Measurements from ENCODE around the gene KANSL1. TPM values are rescaled to one million over a fixed set of nuclear protein-coding genes. Genes with fewer than 3 reads are reported as not detected.

The KANSL1 gene
- total RNA-seq, 1 donor from 2014 or later = 56.0 TPM

DNA sequence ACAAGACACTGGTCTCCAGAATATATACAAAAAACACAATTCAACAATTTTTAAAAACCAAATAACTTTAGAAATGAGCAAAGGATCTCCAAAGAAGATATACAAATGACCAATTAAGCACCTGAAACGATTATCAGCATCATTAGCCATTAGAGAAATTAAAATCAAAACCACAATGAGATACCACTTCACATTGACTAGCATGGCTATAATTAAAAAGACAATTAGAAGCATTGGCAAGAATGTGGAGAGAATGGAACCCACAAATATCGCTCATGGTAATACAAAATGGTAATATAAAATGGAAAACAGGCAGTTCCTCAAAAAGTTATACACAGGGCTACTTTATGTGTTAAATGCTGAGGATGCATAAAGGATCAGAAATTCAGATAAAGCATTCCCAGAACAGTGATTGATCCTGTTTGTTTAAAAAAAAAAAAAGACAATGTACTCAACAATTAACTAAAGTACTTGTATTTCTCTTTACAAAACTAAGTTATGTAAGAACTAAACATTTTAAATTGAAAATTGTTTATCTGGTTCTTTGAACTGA, 52.5 kb downstream of the KANSL1 start:
- DNase-seq (ENCODE audit: low read depth in 2 of 2) = no peak

- no peak for DNase-seq (ENCODE audit: low read depth in 2 of 2)
Measured at GRCh38 chr17:46139432-46140210, 53.6 kb downstream of the KANSL1 start.

GRCh38 chr17:46138473-46138872, 54.8 kb downstream of the KANSL1 start:
- DNase-seq (ENCODE audit: low read depth in 2 of 2) = no peak

- no peak for DNase-seq (ENCODE audit: low read depth in 2 of 2)
Measured at GRCh38 chr17:46136820-46137219, 56.4 kb downstream of the KANSL1 start.

DNA sequence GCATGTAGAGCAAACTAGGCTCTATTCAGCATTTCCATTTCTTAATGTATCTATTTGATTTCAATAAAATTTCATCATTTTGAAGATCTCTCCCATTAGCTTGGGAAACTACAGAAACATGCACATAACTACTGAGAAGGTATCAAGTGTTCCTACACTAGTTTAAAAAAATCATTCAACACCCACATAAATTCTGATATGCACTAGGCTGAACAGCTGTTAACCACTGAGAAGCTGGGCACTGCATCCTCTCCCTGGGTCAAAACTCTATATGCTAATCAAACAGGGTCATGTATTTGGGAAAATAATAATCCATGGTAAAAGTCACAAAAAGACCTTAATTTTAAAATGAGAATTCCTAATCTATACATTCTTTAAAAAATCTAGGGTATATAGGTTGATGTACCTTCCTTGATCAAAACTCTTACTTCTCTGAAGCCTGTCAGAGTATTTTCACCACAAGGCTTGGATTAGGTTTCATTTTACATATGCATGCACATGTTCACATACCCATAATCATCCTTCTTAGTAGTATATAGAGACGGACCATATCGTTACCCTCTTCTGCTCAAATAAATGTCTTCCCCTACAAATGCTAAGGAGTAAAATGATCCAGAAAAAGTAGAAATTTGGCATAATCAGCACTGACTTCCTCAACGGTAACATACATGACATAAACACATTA, 57.2 kb downstream of the KANSL1 start:
- no peak for DNase-seq (ENCODE audit: low read depth in 2 of 2)

GRCh38 chr17:46135126-46135812, 58.0 kb downstream of the KANSL1 start:
- DNase-seq (ENCODE audit: low read depth in 2 of 2) = no peak

GRCh38 chr17:46129302-46129701, 63.9 kb downstream of the KANSL1 start:
- no peak for DNase-seq (ENCODE audit: low read depth in 2 of 2)

DNA sequence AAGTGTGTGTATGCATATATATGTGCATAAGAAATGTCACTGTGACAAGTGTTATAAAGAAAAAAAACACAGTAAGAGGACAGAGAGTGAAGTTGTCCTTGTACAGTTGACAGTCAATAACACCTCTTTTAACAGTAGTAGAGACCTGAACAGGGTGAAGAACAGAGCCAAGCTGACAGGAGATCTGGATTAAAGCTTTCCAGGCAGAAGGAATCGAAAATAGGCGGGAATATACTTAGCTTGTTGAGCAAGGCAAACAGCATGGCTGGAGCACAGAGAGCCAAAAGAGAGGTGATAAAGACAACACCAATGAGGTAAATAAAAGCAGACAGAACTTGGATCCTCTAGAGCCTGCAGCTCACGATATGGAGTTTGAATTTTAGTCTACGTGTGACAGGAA, 64.8 kb downstream of the KANSL1 start:
- DNase-seq (ENCODE audit: low read depth in 2 of 2) = no peak

- DNase-seq (ENCODE audit: low read depth in 2 of 2) = no peak
Measured at GRCh38 chr17:46127524-46127923, 65.7 kb downstream of the KANSL1 start.

DNA sequence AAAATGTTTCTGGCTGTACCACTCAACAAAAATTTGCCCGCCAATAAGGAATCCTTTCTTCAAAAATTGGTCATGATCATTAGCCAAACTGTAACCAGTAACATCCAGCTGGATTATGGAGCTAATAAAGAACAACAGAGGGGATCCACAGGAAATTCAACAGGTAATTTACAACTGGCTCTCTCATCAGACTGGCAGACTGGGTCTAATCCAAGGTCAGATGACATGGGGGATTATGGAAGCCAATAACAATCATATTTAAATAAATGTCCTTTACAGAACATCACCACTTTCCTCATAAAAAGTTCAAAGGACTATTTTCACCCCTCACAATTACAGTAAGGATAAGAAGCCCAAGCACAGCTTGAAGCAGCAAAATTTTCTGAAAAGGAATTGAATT, 66.4 kb downstream of the KANSL1 start:
- DNase-seq (ENCODE audit: low read depth in 2 of 2) = no peak

DNA sequence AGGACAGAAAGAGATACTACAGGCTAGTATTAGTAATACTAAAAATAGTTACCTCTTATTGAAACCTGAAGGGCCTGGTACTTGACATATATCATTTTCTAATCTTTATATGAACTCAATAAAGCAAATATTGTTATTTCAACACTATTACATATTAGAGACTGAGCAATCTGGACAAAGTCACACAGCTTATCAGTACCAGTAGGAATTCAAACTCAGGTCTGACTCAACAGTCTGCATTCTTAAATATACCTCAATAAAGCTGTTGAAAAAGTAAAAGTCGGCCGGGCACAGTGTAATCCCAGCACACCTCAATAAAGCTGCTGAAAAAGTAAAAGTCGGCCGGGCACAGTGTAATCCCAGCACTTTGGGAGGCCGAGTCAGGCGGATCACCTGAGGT, 67.4 kb downstream of the KANSL1 start:
- no peak for DNase-seq (ENCODE audit: low read depth in 2 of 2)

GRCh38 chr17:46124695-46125592, 68.3 kb downstream of the KANSL1 start:
- no peak for DNase-seq (ENCODE audit: low read depth in 2 of 2)

DNA sequence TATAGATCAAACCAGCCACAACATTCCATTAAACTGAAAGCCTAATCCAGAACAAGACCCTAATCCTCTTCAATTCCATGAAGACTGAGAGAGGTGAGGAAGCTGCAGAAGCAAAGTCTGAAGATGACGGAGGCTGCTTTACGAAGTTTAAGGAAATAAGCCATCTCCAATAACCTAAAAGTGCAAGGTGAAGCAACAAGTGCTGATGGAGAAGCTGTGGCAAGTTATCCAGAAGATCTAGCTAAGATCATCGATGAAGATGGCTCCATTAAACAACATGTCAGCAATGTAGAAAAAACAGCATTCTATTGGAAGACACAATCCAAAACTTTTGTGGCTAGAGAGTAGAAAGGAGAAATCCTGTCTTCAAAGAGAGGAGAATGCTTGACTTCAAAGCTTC, 69.6 kb downstream of the KANSL1 start:
- no peak for DNase-seq (ENCODE audit: low read depth in 2 of 2)

- no peak for DNase-seq (ENCODE audit: low read depth in 2 of 2)
Measured at GRCh38 chr17:46122486-46122871, 70.8 kb downstream of the KANSL1 start.

DNA sequence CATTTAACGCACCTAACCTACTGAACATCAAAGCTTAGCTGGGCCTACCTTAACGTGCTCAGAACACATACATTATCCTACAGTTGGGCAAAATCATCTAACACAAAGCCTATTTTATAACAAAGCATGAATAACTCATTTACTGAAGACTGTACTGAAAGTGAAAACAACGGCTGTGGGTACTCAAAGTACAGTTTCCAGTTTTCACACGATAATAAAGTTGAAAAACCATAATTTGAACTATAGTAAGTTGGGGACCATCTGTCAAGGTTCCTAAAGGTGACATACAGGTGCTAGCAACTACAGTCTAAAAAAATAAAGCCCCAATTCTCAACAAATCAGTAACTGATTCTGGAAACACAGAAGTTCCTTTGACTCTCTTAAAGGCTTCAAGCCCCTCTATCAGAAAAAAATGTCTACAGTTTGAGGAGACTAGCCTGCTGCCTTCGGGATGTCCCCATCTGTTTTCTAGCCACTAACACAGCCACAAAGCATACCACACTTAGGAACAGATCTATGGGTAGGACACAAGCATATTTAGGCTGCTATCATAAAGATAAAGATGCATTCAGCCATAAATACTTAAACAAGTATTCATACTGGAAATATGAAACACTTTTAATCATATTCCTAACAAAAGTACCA, 71.3 kb downstream of the KANSL1 start:
- DNase-seq (ENCODE audit: low read depth in 2 of 2) = no peak

- peak in 1 of 2 donors; percentile 11 for DNase-seq (ENCODE audit: low read depth in 2 of 2)
Measured at GRCh38 chr17:46121165-46121764, 72.0 kb downstream of the KANSL1 start.

- DNase-seq (ENCODE audit: low read depth in 2 of 2) = no peak
Measured at GRCh38 chr17:46120537-46120936, 72.7 kb downstream of the KANSL1 start.

DNA sequence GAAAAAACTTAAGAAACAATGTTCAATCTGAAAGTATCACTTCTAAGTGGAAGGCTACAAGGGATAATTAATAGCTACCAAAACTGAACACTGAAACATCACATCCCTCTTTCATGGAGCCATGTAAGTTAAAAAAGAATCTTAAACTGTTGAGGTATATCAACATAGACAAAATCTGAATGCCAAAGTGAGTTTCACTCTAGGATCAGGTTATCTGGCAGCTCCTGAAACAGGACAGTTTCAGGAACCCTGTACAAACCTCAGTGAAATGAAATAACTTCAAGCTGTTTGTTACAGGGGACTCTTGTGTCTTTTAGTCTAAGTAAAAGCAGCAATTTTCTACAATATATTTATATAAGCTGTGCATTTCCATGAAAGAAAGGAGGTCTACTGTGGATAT, 73.2 kb downstream of the KANSL1 start:
- no peak for DNase-seq (ENCODE audit: low read depth in 2 of 2)

DNA sequence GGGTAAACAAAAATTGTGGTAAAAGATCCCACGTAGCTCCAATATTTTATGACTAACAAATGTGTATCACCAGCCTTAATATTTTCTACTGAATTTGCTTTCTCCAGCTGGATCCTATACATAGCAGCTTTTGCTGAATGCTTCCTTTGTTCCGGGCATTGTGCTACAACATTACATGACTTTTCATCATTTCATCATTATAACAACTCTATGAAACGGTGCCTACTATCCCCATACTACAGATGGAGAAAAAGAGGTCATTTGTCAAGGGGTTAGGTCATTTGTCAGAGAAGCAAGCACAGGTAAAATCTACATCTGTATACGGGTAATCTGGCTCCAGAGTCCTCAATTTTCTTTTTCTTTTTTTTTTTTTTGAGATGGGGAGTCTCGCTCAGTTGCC, 74.3 kb downstream of the KANSL1 start:
- DNase-seq (ENCODE audit: low read depth in 2 of 2) = no peak
